GM12801 (cell line): Measurements from ENCODE around the gene IL27RA.

Experiments
- TF ChIP-seq, protein P1 (sequence below): IDR thresholded peaks from one replicate; pipeline ENCODE4 v1.5.1; 2011; ENCODE audit warnings: control low read depth; ENCODE audit not compliant: insufficient read length; ENCODE audit errors: extremely low read depth

The IL27RA gene

DNA sequence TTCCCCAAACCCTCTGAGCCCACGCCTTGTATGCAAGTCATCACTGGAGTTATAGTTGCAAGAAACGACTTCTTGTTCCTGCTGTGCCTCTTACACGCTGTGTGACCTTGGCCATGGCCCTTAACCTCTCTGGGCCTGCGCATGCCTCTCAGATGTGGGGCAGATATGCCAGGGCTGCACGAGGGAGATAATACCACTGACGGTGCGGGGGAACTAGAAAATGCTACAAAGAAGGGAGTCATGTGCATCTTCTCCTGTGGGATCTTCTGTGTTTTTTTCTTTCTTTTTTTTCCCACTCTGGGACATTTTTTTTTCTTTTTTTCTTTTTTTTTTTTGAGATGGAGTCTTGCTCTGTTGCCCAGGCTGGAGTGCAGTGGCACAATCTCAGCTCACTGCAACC, 63.3 kb downstream of the IL27RA start:
- TF ChIP-seq, protein P1, sequence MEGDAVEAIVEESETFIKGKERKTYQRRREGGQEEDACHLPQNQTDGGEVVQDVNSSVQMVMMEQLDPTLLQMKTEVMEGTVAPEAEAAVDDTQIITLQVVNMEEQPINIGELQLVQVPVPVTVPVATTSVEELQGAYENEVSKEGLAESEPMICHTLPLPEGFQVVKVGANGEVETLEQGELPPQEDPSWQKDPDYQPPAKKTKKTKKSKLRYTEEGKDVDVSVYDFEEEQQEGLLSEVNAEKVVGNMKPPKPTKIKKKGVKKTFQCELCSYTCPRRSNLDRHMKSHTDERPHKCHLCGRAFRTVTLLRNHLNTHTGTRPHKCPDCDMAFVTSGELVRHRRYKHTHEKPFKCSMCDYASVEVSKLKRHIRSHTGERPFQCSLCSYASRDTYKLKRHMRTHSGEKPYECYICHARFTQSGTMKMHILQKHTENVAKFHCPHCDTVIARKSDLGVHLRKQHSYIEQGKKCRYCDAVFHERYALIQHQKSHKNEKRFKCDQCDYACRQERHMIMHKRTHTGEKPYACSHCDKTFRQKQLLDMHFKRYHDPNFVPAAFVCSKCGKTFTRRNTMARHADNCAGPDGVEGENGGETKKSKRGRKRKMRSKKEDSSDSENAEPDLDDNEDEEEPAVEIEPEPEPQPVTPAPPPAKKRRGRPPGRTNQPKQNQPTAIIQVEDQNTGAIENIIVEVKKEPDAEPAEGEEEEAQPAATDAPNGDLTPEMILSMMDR, result no peak

DNA sequence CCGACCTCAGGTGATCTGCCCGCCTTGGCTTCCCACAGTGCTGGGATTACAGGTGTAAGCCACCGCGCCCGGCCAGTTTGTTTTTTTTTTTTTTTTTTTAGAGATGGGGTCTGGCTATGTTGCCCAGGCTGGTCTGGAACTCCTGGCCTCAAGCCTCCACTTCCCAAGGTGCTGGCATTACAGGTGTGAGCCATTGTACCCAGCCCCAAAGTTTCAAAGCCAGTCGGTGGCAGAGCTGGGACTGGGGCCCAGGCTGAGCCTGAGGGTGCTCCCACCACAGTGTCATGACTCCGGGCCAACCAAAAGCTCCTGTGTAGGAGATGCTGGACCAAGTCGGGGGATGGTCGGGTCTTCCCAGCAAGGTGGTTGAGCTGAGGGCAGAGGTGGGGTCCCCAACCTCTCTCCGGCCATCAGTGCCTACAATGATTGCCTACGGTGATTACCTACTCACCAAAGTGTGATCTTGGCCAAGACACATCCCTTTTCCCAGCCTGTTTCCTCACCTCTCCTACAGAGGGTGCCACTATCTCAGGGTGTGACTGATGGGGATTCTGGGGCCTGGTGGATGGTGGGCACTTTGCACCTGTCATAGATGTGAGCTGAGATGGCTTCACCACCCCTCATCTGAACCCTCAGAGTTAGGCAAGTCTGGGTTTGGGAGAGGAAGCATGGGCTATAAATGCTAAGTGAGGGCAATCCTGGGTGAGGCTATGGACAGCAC, 64.9 kb downstream of the IL27RA start:
- TF ChIP-seq, protein P1, result no peak

DNA sequence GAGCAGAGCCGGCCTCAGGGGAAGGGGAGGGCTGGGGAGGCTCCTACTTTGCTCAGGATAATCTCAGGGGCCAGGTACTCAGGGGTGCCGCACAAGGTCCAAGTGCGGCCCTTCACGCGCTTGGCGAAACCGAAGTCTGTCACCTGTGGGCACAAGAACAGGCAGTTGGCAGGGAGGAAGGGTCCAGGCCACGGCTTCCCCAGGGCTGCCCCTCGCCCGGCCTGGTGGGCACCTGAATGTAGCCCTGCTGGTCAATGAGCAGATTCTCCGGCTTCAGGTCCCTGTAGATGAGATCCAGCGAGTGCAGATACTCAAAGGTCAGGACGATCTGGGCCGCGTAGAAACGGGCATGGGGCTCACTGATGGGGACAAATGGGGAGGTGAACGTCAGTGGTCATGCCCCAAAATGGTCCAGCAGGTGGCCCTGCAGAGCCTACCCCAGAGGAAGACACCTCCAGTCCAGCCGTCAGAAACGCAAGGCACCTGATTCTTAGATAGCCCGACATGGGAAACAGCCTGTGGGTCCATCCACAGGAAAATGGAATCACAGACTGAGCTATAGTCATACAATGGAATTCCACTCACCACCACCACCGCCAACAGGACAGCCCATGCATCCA, 66.1 kb downstream of the IL27RA start:
- TF ChIP-seq, protein P1, result no peak

DNA sequence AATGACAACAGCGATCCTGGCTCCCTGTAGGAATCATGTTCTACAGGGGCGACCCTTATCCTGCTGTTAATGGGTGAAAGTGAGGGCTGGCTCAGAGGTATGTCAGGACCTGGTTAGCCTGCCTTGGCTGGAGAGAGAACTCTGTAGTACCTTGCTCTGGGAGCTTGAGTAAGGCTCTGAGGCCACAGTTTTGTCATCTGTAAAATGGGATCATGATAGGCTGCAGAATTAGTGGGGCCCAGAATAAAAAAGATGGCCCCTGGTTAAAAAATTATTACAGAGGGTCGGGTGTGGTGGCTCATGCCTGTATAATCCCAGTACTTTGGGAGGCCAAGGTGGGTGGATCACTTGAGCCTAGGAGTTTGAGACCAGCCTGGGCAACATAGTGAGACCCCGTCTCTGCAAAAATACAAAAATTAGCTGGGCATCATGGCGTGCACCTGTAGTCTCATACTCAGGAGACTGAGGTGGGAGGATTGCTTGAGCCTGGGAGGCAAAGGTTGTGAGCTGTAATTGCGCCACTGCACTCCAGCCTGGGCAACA, 69.5 kb downstream of the IL27RA start:
- TF ChIP-seq, protein P1, result no peak

DNA sequence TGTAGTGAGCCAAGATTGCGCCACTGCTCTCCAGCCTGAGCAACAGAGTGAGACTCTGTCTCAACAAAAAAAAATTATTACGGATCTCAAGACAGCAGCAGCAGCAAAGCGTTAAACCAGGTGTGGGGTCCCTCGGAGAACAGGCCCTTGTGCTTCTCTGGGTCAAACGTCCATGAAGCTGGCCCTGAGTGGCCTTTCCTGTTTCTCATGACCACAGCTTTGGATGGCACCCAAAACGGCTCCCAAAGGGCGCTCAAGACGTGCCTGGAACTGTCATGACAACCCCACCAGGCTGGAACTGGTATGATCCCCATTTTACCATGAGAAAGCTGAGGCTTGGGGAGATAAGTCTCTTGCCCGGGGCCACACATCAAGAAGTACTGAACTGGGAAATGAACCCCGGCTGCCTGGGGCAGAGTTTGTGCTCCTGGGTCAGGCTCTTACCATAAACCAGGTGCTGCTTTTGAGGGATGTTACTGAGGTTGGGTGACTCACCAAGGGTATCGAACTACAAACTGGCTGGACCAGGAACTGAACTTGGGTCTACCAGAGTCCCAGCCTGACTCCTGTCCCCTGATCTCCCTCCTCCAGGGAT, 70.6 kb downstream of the IL27RA start:
- TF ChIP-seq, protein P1, result no peak

DNA sequence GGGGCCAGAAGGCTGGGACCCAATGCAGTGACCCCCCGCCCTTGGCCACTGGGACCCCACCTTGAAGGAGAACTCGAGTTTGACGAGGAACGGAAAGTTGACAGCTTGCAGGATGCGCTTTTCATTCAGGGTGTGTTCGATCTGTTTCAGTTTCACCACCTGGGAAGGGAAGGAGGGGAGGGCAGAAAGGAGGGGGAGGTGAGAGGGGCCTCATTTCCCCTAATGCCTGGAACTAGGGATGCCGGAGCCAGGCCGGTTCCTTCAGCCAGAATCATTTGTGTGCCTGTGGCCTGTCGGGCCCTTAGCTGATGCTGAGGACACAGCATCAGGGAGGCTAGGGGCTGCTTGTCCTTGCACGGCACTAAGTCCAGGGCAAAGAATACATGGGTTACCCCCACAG, 71.2 kb downstream of the IL27RA start:
- TF ChIP-seq, protein P1, result no peak
